Measurements from ENCODE around the gene ZNF804B.
A peak's percentile ranks its signal among the peaks of the same experiment; 100 is the strongest.

The ZNF804B gene

GRCh38 chr7:88942815-88943501, 183.5 kb downstream of the ZNF804B start:
- Histone ChIP-seq H3K9me3 (ENCODE audit: low read length) (no peaks in the 10 kb centered on the region), H3K4me1 (ENCODE audit: insufficient read depth, low read length) (peaks cover 5% of the 10 kb centered on the region), H3K4me3 (ENCODE audit: low read length) (no peak overlapping the region), H3K27me3 (ENCODE audit: insufficient read depth, low read length) (no peaks in the 10 kb centered on the region), H3K36me3 (ENCODE audit: insufficient read depth, low read length) (no peaks in the 10 kb centered on the region), H2AFZ (ENCODE audit: low read depth, low read length) (peak overlapping the region; percentile 5)

GRCh38 chr7:88951826-88952225, 192.3 kb downstream of the ZNF804B start:
- Histone ChIP-seq H3K36me3 (ENCODE audit: insufficient read depth, low read length) (no peaks in the 10 kb centered on the region), H2AFZ (ENCODE audit: low read depth, low read length) (no peak overlapping the region), H3K4me1 (ENCODE audit: insufficient read depth, low read length) (no peaks in the 10 kb centered on the region), H3K27me3 (ENCODE audit: insufficient read depth, low read length) (no peaks in the 10 kb centered on the region), H3K4me3 (ENCODE audit: low read length) (no peak overlapping the region), H3K9me3 (ENCODE audit: low read length) (no peaks in the 10 kb centered on the region)

- H3K4me1 ChIP-seq (ENCODE audit: insufficient read depth, low read length), result peaks cover 7% of the 10 kb centered on the region
- no peak overlapping the region for H3K4me3 ChIP-seq (ENCODE audit: low read length)
- H3K27me3 ChIP-seq (ENCODE audit: insufficient read depth, low read length), result no peaks in the 10 kb centered on the region
- no peaks in the 10 kb centered on the region for H3K9me3 ChIP-seq (ENCODE audit: low read length)
- no peaks in the 10 kb centered on the region for H3K36me3 ChIP-seq (ENCODE audit: insufficient read depth, low read length)
- H2AFZ ChIP-seq (ENCODE audit: low read depth, low read length), result no peak overlapping the region
Observed at GRCh38 chr7:88964418-88964817, 204.9 kb downstream of the ZNF804B start.

GRCh38 chr7:88965371-88965770, 205.9 kb downstream of the ZNF804B start:
- Histone ChIP-seq H3K9me3 (ENCODE audit: low read length) (no peaks in the 10 kb centered on the region), H3K4me3 (ENCODE audit: low read length) (no peak overlapping the region), H2AFZ (ENCODE audit: low read depth, low read length) (peak overlapping the region; percentile 85), H3K4me1 (ENCODE audit: insufficient read depth, low read length) (peaks cover 7% of the 10 kb centered on the region), H3K27me3 (ENCODE audit: insufficient read depth, low read length) (no peaks in the 10 kb centered on the region), H3K36me3 (ENCODE audit: insufficient read depth, low read length) (no peaks in the 10 kb centered on the region)

DNA sequence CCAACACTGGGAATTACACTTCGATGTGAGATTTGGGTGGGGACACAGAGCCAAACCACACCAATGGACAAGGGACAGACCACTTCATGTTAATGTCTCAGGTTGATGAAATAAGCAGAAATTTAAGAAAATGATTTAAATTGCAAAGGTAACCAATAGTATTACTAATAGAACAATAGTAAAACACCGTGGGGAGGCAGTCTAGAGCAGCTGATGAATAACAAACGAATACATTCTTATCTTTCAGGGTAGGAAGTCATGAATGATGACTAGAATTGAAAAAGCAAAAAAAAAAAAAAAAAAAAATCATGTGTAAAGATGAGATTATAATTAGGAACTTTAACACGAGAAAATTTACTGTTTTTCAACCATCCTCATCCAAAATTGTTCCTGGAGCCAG, 207.9 kb downstream of the ZNF804B start:
- H3K4me3 ChIP-seq (ENCODE audit: low read length), result no peak overlapping the region
- H3K27me3 ChIP-seq (ENCODE audit: insufficient read depth, low read length), result no peaks in the 10 kb centered on the region
- no peak overlapping the region for H2AFZ ChIP-seq (ENCODE audit: low read depth, low read length)
- peaks cover 7% of the 10 kb centered on the region for H3K4me1 ChIP-seq (ENCODE audit: insufficient read depth, low read length)
- no peaks in the 10 kb centered on the region for H3K9me3 ChIP-seq (ENCODE audit: low read length)
- H3K36me3 ChIP-seq (ENCODE audit: insufficient read depth, low read length), result no peaks in the 10 kb centered on the region

- Histone ChIP-seq H3K27me3 (ENCODE audit: insufficient read depth, low read length) (no peaks in the 10 kb centered on the region), H3K9me3 (ENCODE audit: low read length) (no peaks in the 10 kb centered on the region), H3K4me1 (ENCODE audit: insufficient read depth, low read length) (peaks cover 7% of the 10 kb centered on the region), H3K4me3 (ENCODE audit: low read length) (no peak overlapping the region), H3K36me3 (ENCODE audit: insufficient read depth, low read length) (no peaks in the 10 kb centered on the region), H2AFZ (ENCODE audit: low read depth, low read length) (no peak overlapping the region)
Observed at GRCh38 chr7:88969167-88969566, 209.7 kb downstream of the ZNF804B start.

GRCh38 chr7:88985295-88985694, 225.8 kb downstream of the ZNF804B start:
- Histone ChIP-seq H3K36me3 (ENCODE audit: insufficient read depth, low read length) (no peaks in the 10 kb centered on the region), H3K9me3 (ENCODE audit: low read length) (no peaks in the 10 kb centered on the region), H2AFZ (ENCODE audit: low read depth, low read length) (no peak overlapping the region), H3K4me3 (ENCODE audit: low read length) (no peak overlapping the region), H3K4me1 (ENCODE audit: insufficient read depth, low read length) (peaks cover 4% of the 10 kb centered on the region), H3K27me3 (ENCODE audit: insufficient read depth, low read length) (no peaks in the 10 kb centered on the region)

DNA sequence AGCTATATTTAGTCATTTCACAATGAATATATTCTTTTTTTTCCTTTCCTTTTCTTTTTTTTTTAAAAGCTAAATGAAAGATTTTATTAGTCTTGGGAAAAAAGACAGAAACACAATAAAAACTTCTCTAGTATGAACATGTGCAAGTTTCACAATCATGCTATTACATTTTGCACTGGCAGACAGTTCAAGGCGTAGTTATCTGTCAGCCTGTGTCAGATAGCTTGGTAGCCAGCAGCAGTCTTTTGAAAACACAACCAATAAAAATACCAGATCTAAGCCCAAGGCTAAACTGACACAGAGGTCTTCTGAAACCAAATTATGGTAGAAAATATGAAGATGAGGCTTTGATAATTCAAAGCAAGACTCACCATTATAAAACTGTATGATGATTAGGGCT, 241.8 kb downstream of the ZNF804B start:
- Histone ChIP-seq H3K4me3 (ENCODE audit: low read length) (no peak overlapping the region), H3K4me1 (ENCODE audit: insufficient read depth, low read length) (peaks cover 2% of the 10 kb centered on the region), H2AFZ (ENCODE audit: low read depth, low read length) (no peak overlapping the region)

DNA sequence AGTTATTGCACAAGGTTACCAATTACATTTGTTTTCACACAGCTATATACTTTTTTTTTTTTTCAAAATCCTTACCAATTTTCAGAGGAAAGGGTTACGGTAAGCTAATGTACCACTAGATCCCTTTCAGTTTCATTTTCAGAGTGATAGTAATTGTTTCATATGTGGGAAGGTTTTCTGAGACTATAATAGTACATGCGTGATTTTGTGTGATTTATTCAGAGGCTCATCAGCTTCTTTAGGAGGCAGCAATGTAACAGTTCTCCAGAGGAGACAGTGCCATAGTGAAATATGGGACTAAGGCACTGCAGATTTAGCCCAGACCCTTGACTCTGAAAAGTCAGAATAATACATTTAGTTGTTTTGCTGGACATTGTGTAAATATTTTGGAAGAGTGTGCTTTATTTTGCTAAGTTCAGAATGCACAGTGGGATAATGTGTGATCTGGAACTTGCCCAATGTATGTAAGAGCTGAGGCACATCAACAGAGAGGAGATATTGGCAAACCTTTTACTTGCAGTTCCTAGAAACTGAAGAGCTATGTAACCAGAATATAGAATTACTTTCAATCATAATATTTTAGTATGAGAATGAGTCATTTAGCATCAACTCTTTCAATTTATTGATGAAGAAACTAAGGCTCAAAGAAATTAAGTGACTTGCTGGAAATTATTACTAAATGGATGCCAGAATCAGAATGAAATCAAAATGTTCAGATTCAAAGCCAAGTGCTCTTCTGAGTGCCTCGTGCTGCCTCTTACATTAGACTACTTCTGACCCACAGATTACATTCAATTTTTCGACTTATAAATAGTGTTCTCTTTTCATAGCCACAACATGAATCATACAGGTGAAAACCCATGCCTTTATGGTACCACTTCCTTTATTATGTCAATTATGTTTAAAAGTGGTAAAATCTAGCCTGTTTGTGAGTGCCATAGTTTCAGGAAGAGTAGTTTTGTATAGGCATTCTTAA, 243.8 kb downstream of the ZNF804B start:
- Histone ChIP-seq H3K4me1 (ENCODE audit: insufficient read depth, low read length) (peaks cover 2% of the 10 kb centered on the region), H3K27me3 (ENCODE audit: insufficient read depth, low read length) (no peaks in the 10 kb centered on the region), H3K4me3 (ENCODE audit: low read length) (no peak overlapping the region), H2AFZ (ENCODE audit: low read depth, low read length) (no peak overlapping the region), H3K9me3 (ENCODE audit: low read length) (no peaks in the 10 kb centered on the region), H3K36me3 (ENCODE audit: insufficient read depth, low read length) (no peaks in the 10 kb centered on the region)

More for the DNA sequence above, 241.8 kb downstream of the ZNF804B start:
- Histone ChIP-seq H3K9me3 (ENCODE audit: low read length) (no peaks in the 10 kb centered on the region), H3K27me3 (ENCODE audit: insufficient read depth, low read length) (no peaks in the 10 kb centered on the region), H3K36me3 (ENCODE audit: insufficient read depth, low read length) (no peaks in the 10 kb centered on the region)

GRCh38 chr7:89012016-89012415, 252.5 kb downstream of the ZNF804B start:
- peaks cover 2% of the 10 kb centered on the region for H3K9me3 ChIP-seq (ENCODE audit: low read length)

GRCh38 chr7:89017695-89018094, 258.2 kb downstream of the ZNF804B start:
- H3K36me3 ChIP-seq (ENCODE audit: insufficient read depth, low read length), result no peaks in the 10 kb centered on the region
- H2AFZ ChIP-seq (ENCODE audit: low read depth, low read length), result no peak overlapping the region
- no peaks in the 10 kb centered on the region for H3K27me3 ChIP-seq (ENCODE audit: insufficient read depth, low read length)
- no peak overlapping the region for H3K4me3 ChIP-seq (ENCODE audit: low read length)
- H3K9me3 ChIP-seq (ENCODE audit: low read length), result no peaks in the 10 kb centered on the region
- H3K4me1 ChIP-seq (ENCODE audit: insufficient read depth, low read length), result no peaks in the 10 kb centered on the region

More at GRCh38 chr7:89012016-89012415, 252.5 kb downstream of the ZNF804B start:
- Histone ChIP-seq H3K4me3 (ENCODE audit: low read length) (no peak overlapping the region), H3K4me1 (ENCODE audit: insufficient read depth, low read length) (no peaks in the 10 kb centered on the region), H3K36me3 (ENCODE audit: insufficient read depth, low read length) (no peaks in the 10 kb centered on the region), H2AFZ (ENCODE audit: low read depth, low read length) (no peak overlapping the region), H3K27me3 (ENCODE audit: insufficient read depth, low read length) (no peaks in the 10 kb centered on the region)

DNA sequence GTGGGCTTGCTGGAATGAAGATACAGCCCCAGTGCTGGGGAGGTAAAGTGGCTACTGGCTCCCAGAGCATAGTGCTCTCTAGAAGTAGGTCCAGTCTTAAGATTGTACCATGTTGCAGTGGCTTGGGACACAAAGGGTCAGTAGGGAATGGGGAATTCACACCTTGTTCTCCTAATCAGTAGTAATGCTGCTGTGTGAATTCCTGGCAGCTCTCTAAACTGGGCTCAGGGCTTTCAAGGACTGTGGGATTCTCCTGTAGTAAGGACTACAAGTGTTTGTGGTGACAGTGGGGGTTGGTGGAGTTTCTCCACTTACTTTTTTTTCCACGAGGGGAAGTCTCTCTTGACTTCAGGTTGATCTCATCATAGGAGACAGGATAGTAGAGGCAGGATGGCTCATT, 262.2 kb downstream of the ZNF804B start:
- Histone ChIP-seq H2AFZ (ENCODE audit: low read depth, low read length) (no peak overlapping the region), H3K9me3 (ENCODE audit: low read length) (no peaks in the 10 kb centered on the region), H3K36me3 (ENCODE audit: insufficient read depth, low read length) (no peaks in the 10 kb centered on the region), H3K4me1 (ENCODE audit: insufficient read depth, low read length) (no peaks in the 10 kb centered on the region), H3K4me3 (ENCODE audit: low read length) (no peak overlapping the region), H3K27me3 (ENCODE audit: insufficient read depth, low read length) (no peaks in the 10 kb centered on the region)

DNA sequence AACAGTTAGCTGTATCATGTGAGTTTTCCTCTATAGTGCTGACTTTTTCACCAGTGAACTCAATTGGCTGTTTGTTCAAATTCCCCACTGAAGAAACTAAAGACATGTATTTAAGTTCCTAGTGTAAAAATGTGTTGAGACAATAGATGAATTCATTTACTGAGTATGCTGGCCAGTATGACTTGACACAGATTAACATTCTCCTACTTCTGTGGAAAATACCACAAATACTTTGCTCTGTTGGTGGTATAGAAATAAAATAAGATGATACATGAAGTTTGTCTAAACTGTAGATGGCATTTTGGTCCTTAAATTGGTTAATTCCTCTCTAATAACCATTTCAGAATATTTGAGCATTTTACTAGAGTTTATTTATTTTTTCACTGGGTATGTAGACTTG, 263.7 kb downstream of the ZNF804B start:
- no peaks in the 10 kb centered on the region for H3K36me3 ChIP-seq (ENCODE audit: insufficient read depth, low read length)
- H3K9me3 ChIP-seq (ENCODE audit: low read length), result no peaks in the 10 kb centered on the region
- no peaks in the 10 kb centered on the region for H3K27me3 ChIP-seq (ENCODE audit: insufficient read depth, low read length)
- no peak overlapping the region for H2AFZ ChIP-seq (ENCODE audit: low read depth, low read length)
- H3K4me1 ChIP-seq (ENCODE audit: insufficient read depth, low read length), result no peaks in the 10 kb centered on the region
- H3K4me3 ChIP-seq (ENCODE audit: low read length), result no peak overlapping the region
